ENCODE measurements around the gene PRSS12. TPM values are rescaled to one million over a fixed set of nuclear protein-coding genes. Genes with fewer than 3 reads are reported as not detected.

The PRSS12 gene
- total and polyA plus RNA-seq, 2 donors (not counting 3 experiments of a cell fraction or from before 2014, with no cell fraction given): 0.22 to 0.55 TPM

DNA sequence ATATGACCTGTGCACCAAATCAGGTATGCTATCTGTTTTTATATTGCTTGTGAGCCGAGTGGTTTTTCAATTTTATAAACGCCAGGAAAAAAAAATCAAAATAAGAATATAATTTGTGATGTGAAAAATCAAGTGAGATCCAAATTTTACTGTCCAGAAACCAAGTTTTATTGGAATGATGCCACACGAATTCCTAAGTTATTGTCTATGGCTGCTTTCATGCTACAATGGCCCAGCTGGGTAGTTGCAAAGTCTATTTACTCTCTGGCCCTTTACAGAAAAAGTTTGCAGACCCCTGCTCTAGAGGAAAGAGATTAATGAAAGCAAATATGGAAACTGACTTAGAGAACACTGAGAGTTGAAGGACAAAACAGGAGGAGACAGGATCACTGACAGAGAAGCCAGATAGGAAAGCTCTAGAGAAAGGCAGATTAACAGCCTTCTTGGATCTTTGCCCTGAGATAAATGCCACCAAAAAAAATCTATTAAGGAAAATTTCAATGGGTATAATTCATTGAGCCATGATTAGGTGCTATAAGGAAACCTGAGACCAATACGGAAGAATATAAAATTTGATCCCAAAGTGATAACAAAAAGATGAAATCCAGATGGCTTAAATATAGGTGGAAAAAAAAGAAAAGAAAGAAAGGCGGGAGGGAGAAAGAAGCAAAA lies 29.8 kb downstream of the PRSS12 start:
- H2AFZ ChIP-seq (ENCODE audit: low read depth, low read length): no peak overlapping the region
- H3K4me3 ChIP-seq (replicated peaks in 1 of 3; ENCODE audit: insufficient read depth in 1 of 3, low read depth in 1 of 3, low read length in 3 of 3): no peak overlapping the region
- no peak overlapping the region for H3K9ac ChIP-seq (replicated peaks; ENCODE audit: extremely low read depth, insufficient read depth, low read length)
- no peak overlapping the region for H3K4me2 ChIP-seq (ENCODE audit: insufficient read depth, low read length)
- TF ChIP-seq POLR2AphosphoS5 (IDR thresholded peaks at IDR 0.05; ENCODE audit: insufficient read depth, low read depth, low read length): no peak
- TF ChIP-seq, protein P1, sequence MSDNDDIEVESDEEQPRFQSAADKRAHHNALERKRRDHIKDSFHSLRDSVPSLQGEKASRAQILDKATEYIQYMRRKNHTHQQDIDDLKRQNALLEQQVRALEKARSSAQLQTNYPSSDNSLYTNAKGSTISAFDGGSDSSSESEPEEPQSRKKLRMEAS (IDR thresholded peaks at IDR 0.05; ENCODE audit: insufficient read depth, insufficient read length): no peak
- TF ChIP-seq EZH2 (IDR thresholded peaks at IDR 0.05; ENCODE audit: borderline replicate concordance, low read depth, low read length, severe bottlenecking): no peak
- TF ChIP-seq, protein P2, sequence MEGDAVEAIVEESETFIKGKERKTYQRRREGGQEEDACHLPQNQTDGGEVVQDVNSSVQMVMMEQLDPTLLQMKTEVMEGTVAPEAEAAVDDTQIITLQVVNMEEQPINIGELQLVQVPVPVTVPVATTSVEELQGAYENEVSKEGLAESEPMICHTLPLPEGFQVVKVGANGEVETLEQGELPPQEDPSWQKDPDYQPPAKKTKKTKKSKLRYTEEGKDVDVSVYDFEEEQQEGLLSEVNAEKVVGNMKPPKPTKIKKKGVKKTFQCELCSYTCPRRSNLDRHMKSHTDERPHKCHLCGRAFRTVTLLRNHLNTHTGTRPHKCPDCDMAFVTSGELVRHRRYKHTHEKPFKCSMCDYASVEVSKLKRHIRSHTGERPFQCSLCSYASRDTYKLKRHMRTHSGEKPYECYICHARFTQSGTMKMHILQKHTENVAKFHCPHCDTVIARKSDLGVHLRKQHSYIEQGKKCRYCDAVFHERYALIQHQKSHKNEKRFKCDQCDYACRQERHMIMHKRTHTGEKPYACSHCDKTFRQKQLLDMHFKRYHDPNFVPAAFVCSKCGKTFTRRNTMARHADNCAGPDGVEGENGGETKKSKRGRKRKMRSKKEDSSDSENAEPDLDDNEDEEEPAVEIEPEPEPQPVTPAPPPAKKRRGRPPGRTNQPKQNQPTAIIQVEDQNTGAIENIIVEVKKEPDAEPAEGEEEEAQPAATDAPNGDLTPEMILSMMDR (IDR thresholded peaks at IDR 0.05; ENCODE audit: extremely low read depth in 1 of 2, insufficient read depth in 1 of 2, low read depth in 1 of 2, low read length in 2 of 2): no peak
- no peak for TF ChIP-seq JUN (IDR thresholded peaks at IDR 0.05; ENCODE audit: borderline replicate concordance, insufficient read depth, insufficient read length, low read depth)
- TF ChIP-seq FOS (IDR thresholded peaks at IDR 0.05; ENCODE audit: borderline replicate concordance, insufficient read depth, low read length): no peak
- TF ChIP-seq POLR2A (IDR thresholded peaks at IDR 0.05; ENCODE audit: low read depth, low read length): no peak
- TF ChIP-seq MYC (IDR thresholded peaks at IDR 0.05; ENCODE audit: low read depth, low read length): no peak
- no peak for TF ChIP-seq GATA2 (IDR thresholded peaks at IDR 0.05; ENCODE audit: insufficient read depth, insufficient read length, low read depth, low read length)
- DNase-seq (ENCODE audit: low read depth, low spot score) (no peak), FAIRE-seq (no peak)
- H3K27ac ChIP-seq (ENCODE audit: insufficient read depth, low read depth, low read length): no peak overlapping the region
- intact Hi-C loops (cut with micrococcal nuclease) (no loop called here), dilution Hi-C loops (cut with MboI; ENCODE audit: extremely low pct_ligation_motif_present, low sequenced_read_pairs) (no loop called here)
- no peaks in the 10 kb centered on the region for H3K27me3 ChIP-seq (ENCODE audit: control insufficient read depth in 2 of 2, insufficient read depth in 2 of 2, low read length in 2 of 2)
- H3K4me1 ChIP-seq (ENCODE audit: control insufficient read depth, extremely low read depth, insufficient read depth, low read length): no peaks in the 10 kb centered on the region
- H3K9me1 ChIP-seq (replicated peaks; ENCODE audit: control insufficient read depth, extremely low read depth, insufficient read depth, low read length): no peaks in the 10 kb centered on the region
- ChIA-PET POLR2A (no interaction called here), CTCF (interaction anchor here (1.1 kb wide), 1 partner anchor 11 kb away, joined by 3 read pairs; no protein-coding TSS in a partner anchor)
- H3K9me3 ChIP-seq (replicated peaks; ENCODE audit: control insufficient read depth, insufficient read depth, low read length): no peaks in the 10 kb centered on the region
- H4K20me1 ChIP-seq (replicated peaks; ENCODE audit: control insufficient read depth, extremely low read depth, insufficient read depth, low read length): no peaks in the 10 kb centered on the region
- BruUV-seq (replicated peaks): no TSS peak
- no peaks in the 10 kb centered on the region for H3K79me2 ChIP-seq (ENCODE audit: control insufficient read depth, insufficient read depth, low read length)
- H3K36me3 ChIP-seq (ENCODE audit: control insufficient read depth in 2 of 2, extremely low read depth in 1 of 2, insufficient read depth in 2 of 2, low read length in 2 of 2): no peaks in the 10 kb centered on the region

Measured in endothelial cell of umbilical vein (primary cell).